NCI-H2196 (cell line): ENCODE measurements around the gene MRPL4.
"Not testable (repeated sequence)": the region's sequence is repeated elsewhere in the genome, so short reads cannot be mapped to it uniquely, and the experiment has no call there.

ENCODE experiments used
- DNase-seq: peaks from one replicate; lab custom pipeline; 2025; ENCODE audit not compliant: unreplicated experiment; lab: John Stamatoyannopoulos, UW

Gene MRPL4

DNA sequence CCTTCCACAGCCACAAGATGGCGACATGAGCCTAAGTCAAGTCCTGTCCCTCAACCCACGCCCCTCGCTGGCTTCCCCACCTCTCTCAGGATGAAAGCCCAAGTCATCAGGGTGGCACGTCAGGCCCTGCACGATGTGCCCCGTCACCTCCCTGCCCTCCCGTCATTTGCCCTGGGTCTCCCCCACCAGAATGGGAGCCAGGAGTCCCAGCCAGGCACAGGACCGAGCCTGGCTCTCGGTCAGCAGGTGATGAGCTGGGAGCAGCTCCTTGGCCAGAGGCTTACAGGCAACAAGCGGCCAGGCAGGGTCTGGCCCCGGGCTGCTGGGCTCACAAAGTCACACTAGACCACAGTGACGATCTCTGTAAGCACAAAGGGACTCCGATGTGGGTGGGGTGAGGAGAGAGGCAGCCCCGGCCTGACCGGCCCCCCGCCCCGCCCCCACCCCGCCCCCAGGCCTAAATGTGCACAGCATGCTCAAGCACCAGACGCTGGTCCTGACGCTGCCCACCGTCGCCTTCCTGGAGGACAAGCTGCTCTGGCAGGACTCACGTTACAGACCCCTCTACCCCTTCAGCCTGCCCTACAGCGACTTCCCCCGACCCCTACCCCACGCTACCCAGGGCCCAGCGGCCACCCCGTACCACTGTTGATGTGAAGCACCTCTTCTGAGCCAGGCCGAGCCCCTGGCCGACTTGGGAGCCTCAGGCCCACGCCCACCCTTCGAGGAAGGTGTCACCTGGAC is 7.3 kb downstream of the MRPL4 start:
- peak; percentile 89 for DNase-seq

DNA sequence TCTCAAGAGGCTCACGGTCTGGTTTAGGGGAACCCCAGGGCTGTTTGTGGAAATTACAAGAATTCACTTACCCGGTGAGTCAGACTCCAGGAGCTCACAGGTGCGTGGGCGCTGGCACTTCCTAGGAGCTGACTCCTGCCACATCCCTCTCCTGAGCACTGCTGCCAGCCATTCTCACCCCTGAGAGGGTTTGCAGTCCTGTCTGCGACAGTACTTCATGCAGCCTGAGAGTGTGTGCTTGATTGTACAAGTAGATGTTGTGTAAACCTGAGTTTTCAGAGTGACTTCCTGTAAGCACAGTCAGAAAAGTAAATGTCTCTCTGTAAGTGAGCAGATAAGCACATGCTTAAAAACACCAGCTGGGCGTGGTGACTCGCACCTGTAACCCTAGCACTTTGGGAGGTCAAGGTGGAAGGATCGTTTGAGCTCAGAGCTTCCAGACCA is 8.1 kb downstream of the MRPL4 start:
- DNase-seq, result peak; percentile 26

DNA sequence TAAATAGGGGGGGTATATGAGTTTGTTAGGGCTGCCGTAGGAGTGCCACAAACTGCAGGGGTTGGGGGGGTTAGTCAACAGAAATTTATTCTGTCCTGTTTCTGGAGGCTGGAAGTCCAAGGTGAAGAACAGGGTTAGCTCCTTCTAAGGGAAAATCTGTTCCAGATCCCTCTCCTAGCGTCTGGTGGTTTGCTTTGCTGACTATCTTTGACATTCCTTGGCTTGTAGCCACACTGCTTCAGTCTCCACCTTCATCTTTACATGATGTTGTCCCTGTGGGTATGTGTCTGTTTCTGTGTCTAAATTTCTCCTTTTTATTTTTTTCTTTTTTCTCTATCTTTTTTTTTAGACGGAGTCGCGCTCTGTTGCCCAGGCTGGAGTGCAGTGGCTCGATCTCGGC is 10.8 kb downstream of the MRPL4 start:
- no peak for DNase-seq

DNA sequence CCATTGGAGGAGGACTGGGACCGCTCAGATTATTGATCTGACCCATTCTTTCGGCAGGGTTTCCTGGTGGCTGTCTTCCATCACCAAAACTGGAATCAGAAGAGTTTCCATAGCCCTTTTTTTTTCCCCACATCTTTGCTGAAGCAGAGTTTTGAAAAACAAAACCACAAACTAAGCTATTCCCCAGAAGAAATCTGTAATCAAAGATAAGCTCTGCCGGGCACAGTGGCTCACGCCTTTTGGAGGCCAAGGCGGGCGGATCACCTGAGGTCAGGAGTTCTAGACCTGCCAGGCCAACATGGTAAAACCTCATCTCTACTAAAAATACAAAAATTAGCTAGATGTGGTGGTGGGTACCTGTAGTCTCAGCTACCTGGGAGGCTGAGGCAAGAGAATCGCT is 14.7 kb downstream of the MRPL4 start:
- no peak for DNase-seq

DNA sequence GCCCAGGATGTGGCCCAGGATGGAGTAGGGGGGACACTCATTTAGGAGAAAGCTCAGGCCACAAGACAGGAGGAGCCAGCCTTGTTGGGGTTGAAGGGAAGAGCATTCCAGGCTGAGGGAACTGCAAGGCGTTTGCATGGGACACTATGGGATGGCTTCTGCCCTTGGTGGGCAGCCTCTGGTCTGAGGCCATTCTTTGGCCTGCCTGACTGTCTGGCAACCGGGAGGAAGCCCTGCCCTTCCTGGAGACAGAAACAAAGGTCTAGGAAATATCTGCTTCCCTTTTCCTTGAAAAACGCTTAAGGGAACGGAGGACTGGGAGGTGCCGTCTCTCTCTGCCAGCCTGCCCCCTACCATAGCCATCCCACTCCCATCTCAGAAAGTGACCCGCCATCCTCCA is 16.1 kb downstream of the MRPL4 start:
- no peak for DNase-seq

DNA sequence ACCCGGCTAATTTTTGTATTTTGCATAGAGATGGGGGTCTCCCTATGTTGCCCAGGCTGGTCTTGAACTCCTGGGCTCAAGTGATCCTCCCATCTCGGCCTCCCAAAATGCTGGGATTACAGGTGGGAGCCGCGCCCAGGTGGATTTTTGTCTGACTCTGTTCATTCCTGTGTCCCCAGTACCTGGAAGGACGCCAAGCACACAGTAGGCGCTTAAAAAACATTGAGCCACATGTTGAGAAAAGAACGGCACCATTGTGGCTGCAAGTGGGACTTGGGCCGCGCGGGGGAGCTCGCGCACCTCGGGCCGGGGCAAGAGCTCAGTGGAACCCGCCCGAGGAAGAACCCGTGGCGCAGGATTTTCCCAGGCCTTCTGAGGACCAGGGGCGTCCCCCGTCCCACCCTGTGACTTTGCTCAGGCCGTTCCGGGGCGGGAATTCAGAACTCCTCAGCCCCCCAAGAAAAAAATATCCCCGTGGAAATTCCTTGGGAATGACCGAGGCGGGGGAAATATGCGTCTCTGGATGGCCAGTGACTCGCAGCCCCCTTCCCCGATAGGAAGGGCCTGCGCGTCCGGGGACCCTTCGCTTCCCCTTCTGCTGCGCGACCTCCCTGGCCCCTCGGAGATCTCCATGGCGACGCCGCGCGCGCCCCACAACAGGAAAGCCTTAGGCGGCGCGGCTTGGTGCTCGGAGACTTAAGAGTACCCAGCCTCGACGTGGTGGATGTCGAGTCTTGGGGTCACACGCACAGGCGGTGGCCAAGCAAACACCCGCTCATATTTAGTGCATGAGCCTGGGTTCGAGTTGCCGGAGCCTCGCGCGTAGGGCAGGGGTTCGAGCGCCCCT is 17.5 kb downstream of the MRPL4 start:
- DNase-seq, result peak; percentile 85

DNA sequence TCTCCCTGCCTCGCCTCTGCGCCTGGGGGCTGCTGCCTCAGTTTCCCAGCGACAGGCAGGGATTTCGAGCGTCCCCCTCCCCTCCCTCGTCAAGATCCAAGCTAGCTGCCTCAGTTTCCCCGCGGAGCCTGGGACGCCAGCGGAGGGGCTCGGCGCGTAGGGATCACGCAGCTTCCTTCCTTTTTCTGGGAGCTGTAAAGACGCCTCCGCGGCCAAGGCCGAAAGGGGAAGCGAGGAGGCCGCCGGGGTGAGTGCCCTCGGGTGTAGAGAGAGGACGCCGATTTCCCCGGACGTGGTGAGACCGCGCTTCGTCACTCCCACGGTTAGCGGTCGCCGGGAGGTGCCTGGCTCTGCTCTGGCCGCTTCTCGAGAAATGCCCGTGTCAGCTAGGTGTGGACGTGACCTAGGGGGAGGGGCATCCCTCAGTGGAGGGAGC is 18.2 kb downstream of the MRPL4 start:
- DNase-seq, result no peak

DNA sequence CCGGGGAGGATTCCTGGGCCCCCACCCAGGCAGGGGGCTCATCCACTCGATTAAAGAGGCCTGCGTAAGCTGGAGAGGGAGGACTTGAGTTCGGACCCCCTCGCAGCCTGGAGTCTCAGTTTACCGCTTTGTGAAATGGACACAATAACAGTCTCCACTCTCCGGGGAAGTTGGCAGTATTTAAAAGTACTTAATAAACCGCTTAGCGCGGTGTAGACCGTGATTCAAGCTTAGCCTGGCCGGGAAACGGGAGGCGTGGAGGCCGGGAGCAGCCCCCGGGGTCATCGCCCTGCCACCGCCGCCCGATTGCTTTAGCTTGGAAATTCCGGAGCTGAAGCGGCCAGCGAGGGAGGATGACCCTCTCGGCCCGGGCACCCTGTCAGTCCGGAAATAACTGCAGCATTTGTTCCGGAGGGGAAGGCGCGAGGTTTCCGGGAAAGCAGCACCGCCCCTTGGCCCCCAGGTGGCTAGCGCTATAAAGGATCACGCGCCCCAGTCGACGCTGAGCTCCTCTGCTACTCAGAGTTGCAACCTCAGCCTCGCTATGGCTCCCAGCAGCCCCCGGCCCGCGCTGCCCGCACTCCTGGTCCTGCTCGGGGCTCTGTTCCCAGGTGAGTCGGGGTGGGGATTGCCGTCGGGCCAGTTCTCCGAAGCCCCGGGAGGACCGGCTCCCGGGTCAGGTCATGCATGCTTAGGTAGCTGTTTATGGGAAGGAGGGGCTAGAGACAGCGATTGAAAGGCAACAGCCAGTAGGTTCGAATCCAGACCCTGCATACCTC is 18.8 kb downstream of the MRPL4 start, which contains the start of gene ICAM1:
Gene ICAM1, plus strand, starts transcription at position 505 of the 779 bp plus-strand sequence. Its CDS starts 40 bp downstream, at position 545.
- no peak for DNase-seq

DNA sequence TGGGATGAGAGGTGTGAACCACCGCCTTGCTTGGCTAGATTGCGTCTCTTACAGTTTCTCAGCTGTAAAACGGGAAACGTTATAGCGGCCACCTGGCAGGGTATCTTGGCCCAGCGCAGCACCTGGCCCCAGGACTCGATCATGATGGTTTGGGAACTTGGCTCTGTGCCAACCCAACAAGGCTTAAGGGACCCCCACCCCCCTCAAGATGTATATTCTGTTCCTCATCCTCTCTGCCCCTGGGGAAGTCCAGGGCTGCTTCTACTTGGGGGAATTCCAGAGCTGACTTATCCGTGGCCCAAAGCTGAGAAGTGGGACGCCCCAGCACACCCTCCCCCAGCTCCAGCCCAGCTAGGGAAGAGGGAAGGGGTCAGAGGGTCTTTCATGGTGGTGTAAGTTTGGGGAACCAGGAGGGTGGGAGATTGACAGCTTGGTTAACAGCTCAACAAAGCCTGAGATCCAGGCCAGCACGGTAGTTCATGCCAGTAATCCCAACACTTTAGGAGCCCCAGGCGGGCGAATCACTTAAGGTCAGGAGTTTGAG is 19.6 kb downstream of the MRPL4 start:
- DNase-seq, result no peak

DNA sequence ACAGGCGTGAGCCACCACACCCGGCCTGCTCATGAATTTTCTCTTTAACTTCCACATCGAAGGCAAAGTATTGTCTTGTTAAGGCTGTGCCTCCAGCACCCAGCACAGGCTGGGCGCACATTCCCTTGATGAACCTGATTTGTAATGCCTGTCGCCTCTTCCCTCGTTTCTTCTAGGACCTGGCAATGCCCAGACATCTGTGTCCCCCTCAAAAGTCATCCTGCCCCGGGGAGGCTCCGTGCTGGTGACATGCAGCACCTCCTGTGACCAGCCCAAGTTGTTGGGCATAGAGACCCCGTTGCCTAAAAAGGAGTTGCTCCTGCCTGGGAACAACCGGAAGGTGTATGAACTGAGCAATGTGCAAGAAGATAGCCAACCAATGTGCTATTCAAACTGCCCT is 22.6 kb downstream of the MRPL4 start:
- no peak for DNase-seq

DNA sequence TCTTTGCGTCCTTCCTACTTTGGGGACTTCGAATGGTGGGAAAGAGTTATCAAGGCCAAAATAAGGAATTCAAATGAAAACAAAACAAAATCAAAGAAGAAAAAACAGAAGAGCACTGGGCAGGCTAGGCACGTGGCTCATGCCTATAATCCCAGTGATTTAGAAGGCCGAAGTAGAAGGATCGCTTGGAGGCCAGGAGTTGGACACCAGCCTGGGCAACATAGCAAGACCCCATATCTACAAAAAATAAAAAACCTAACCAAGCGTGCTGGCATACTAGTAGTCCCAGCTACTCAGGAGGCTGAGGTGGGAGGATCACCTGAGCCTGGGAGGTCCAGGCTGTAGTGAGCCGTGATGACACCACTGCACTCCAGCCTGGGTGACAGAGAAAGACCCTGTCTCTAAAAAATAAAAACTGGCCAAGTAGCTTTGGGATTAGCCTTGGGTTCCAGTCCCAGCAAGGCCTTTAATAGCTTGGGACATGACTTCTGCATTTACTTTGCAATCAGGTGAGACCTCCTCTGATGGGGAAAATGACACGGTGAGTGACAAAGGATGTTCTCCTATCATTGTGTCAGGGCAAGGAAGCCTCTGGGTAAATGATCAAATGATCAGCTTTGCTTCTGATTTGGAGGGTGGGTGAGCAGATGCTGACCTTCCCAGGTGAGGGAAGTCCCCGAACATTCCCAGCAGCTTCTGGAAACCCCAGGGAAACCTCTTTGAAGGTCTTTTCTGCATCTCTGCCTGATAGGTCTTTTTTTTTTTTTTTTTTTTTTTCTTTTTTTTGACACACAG is 26.0 kb downstream of the MRPL4 start:
- DNase-seq, result no peak

DNA sequence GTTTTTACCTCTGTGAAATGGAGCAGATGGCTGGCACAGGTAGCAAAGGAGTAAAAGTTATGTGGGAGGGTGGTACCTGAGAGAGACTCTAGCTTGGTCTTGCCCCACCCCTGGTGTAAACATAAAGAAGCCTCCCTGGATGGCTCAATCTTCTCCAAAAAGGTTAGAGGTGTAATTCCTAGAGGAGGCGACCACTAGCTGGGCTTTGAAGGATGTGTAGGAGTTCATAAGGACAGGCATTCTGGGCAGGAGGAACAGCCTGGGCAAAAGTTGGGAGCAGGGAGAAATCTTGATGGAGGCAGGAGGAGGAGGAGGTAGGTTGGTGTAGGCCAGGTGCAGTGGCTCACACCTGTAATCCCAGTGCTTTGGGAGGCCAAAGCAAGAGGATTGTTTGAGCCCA is 26.9 kb downstream of the MRPL4 start:
- no peak for DNase-seq

DNA sequence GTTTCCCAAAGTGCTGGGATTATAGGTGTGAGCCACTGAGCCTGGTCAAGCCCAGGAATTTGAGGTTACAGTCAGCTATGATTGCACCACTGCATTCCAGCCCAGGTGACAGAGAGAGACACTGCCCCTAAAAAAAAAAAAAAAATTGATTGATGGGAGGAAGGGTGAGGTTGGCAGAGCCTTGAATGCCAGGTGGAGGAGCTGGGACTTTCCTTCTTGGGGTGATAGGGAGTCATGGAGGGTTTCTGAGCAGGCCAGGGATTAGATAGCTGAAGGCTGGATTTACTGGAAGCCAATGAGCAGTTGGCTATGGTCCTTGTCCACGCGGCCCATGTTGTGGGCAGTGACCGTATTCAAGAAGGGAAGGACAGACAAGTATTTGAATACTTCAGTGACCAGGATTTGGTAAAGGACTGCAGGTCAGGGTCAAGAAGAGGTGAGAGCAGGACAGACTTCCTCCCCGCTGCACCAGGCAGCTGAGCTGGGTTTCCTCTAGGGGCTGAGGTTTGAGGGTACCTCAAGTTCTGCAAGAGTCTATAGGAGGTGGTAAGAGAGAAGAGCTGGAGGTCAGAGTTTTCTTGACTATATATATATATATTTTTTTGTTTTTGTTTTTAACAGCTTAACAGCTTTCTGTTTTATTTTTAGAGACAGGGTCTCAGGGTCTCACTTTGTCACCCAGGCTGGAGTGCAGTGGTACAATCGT is 27.9 kb downstream of the MRPL4 start:
- DNase-seq, result no peak

DNA sequence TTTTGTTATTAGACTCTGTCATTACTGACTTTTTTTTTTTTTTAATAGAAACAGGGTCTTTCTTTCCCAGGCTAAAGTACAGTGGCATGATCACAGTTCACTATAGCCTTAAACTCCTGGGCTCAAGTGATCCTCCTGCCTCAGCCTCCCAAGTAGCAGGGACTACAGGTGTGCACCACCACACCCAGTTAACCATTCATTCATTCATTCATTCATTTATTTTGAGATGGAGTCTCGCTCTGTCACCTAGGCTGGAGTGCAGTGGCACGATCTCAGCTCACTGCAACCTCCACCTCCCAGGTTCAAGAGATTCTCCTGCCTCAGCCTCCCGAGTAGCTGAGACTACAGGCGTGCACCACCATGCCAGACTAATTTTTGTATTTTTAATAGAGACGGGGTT is 30.0 kb downstream of the MRPL4 start:
- not testable (repeated sequence) for DNase-seq

DNA sequence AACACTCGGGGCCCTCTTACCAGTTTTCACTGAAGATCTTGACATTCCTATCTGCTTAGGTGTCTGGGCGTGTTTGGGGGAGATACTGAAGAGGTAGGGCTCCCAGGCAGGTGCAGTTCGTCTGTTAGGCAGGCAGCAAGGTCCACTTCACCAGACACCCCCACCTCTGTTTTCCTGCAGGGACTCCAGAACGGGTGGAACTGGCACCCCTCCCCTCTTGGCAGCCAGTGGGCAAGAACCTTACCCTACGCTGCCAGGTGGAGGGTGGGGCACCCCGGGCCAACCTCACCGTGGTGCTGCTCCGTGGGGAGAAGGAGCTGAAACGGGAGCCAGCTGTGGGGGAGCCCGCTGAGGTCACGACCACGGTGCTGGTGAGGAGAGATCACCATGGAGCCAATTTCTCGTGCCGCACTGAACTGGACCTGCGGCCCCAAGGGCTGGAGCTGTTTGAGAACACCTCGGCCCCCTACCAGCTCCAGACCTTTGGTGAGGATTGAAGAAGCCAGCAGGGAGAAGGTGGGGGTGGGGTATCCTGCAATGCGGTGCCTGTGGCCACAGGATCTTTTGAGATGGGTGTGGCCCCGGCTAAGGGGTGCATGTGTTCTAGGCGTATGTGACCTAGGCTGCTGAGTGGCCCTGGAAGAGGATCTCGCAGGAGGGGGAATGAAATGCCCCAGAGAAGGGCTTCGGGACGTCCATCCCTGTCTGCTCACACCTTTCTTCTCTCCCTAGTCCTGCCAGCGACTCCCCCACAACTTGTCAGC is 31.5 kb downstream of the MRPL4 start:
- no peak for DNase-seq

DNA sequence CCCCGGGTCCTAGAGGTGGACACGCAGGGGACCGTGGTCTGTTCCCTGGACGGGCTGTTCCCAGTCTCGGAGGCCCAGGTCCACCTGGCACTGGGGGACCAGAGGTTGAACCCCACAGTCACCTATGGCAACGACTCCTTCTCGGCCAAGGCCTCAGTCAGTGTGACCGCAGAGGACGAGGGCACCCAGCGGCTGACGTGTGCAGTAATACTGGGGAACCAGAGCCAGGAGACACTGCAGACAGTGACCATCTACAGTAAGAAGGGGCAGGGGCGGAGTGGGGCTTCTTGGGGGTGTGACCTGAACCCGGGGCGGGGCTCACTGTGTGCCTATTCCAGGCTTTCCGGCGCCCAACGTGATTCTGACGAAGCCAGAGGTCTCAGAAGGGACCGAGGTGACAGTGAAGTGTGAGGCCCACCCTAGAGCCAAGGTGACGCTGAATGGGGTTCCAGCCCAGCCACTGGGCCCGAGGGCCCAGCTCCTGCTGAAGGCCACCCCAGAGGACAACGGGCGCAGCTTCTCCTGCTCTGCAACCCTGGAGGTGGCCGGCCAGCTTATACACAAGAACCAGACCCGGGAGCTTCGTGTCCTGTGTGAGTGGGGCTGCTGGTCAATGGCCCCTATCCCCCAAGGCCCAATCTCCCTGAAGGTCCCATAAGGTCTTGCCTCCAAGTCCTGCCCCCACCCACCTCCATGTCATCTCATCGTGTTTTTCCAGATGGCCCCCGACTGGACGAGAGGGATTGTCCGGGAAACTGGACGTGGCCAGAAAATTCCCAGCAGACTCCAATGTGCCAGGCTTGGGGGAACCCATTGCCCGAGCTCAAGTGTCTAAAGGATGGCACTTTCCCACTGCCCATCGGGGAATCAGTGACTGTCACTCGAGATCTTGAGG is 32.3 kb downstream of the MRPL4 start:
- DNase-seq, result no peak

DNA sequence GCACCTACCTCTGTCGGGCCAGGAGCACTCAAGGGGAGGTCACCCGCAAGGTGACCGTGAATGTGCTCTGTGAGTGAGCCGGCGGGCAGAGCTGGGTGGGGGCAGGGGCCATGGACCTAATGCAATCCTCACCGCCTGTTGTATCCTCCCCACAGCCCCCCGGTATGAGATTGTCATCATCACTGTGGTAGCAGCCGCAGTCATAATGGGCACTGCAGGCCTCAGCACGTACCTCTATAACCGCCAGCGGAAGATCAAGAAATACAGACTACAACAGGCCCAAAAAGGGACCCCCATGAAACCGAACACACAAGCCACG is 32.9 kb downstream of the MRPL4 start:
- DNase-seq, result no peak

DNA sequence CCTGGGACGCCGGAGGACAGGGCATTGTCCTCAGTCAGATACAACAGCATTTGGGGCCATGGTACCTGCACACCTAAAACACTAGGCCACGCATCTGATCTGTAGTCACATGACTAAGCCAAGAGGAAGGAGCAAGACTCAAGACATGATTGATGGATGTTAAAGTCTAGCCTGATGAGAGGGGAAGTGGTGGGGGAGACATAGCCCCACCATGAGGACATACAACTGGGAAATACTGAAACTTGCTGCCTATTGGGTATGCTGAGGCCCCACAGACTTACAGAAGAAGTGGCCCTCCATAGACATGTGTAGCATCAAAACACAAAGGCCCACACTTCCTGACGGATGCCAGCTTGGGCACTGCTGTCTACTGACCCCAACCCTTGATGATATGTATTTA is 33.4 kb downstream of the MRPL4 start:
- DNase-seq, result no peak
